Measurements from ENCODE around the gene STBD1. TPM values are rescaled to one million over a fixed set of nuclear protein-coding genes. Genes with fewer than 3 reads are reported as not detected.
A peak's percentile ranks its signal among the peaks of the same experiment; 100 is the strongest.

STBD1 gene
- total and polyA plus RNA-seq, 9 of the 15 experiments (the other 6 are each of a cell fraction or from before 2014, with no cell fraction given) = 0.08 to 0.64 (median 0.27) TPM; not detected in 2

DNA sequence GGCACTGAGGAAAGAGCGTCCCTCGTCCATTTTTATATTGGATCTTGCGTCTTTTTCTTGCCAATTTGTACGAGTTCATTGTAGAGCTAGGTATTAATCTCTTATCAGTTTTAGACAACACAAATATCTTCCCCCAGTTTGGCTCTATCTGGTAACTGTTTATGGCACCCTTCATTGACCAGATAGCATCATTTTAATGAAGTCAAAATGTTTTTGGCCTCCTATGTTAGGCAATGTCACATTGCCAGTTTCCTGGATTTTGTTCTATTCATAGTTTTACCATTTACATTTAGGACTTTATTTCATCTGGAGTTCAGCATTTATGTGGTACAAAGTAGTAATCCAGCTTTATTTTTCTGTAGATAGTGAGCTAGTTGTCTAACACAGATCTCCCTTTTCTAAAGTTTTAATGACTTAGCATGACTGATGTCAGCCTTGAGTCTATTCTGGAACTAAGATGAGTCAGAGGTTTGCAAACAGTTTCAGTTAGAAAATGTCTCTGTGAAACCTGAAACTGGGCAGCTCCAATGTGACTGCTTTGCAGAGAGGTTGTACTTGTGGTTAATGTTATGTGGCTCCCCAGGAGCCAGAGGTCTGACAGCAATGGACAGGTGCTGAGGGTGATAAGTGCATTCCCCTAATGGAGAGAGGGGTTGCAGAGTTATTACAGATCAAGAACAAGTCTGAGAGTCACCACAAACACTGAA, 5.3 kb upstream of the STBD1 start (continued):
- TF ChIP-seq, protein P1, sequence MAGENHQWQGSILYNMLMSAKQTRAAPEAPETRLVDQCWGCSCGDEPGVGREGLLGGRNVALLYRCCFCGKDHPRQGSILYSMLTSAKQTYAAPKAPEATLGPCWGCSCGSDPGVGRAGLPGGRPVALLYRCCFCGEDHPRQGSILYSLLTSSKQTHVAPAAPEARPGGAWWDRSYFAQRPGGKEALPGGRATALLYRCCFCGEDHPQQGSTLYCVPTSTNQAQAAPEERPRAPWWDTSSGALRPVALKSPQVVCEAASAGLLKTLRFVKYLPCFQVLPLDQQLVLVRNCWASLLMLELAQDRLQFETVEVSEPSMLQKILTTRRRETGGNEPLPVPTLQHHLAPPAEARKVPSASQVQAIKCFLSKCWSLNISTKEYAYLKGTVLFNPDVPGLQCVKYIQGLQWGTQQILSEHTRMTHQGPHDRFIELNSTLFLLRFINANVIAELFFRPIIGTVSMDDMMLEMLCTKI (IDR thresholded peaks at IDR 0.05; ENCODE audit: partially characterized antibody) = no peak
- no peak for TF ChIP-seq NFYB (IDR thresholded peaks at IDR 0.05; ENCODE audit: extremely low read depth, insufficient read length)
- TF ChIP-seq TEAD2 (tag; IDR thresholded peaks at IDR 0.05) = no peak
- TF ChIP-seq CXXC5 (CRISPR knock-in tag; IDR thresholded peaks at IDR 0.05) = no peak
- TF ChIP-seq ZNF764 (CRISPR knock-in tag; IDR thresholded peaks at IDR 0.05; ENCODE audit: low read depth) = no peak
- TF ChIP-seq, protein P2, sequence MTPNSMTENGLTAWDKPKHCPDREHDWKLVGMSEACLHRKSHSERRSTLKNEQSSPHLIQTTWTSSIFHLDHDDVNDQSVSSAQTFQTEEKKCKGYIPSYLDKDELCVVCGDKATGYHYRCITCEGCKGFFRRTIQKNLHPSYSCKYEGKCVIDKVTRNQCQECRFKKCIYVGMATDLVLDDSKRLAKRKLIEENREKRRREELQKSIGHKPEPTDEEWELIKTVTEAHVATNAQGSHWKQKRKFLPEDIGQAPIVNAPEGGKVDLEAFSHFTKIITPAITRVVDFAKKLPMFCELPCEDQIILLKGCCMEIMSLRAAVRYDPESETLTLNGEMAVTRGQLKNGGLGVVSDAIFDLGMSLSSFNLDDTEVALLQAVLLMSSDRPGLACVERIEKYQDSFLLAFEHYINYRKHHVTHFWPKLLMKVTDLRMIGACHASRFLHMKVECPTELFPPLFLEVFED (CRISPR knock-in tag; conservative IDR thresholded peaks at IDR 0.05) = 0 out of 2 replicates have a peak, but pooled peaks have one; percentile 15
- TF ChIP-seq RB1 (IDR thresholded peaks at IDR 0.05; ENCODE audit: low read depth) = no peak
- TF ChIP-seq HCFC1 (IDR thresholded peaks at IDR 0.05; ENCODE audit: low read depth, low read length) = no peak
- TF ChIP-seq, protein P3, sequence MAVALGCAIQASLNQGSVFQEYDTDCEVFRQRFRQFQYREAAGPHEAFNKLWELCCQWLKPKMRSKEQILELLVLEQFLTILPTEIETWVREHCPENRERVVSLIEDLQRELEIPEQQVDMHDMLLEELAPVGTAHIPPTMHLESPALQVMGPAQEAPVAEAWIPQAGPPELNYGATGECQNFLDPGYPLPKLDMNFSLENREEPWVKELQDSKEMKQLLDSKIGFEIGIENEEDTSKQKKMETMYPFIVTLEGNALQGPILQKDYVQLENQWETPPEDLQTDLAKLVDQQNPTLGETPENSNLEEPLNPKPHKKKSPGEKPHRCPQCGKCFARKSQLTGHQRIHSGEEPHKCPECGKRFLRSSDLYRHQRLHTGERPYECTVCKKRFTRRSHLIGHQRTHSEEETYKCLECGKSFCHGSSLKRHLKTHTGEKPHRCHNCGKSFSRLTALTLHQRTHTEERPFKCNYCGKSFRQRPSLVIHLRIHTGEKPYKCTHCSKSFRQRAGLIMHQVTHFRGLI (CRISPR knock-in tag; IDR thresholded peaks at IDR 0.05) = no peak
- no peak for TF ChIP-seq ZNF384 (IDR thresholded peaks at IDR 0.05; ENCODE audit: low read depth, low read length)
- peak; percentile 93 for TF ChIP-seq RNF2 (IDR thresholded peaks at IDR 0.05)
- TF ChIP-seq DPF2 (IDR thresholded peaks at IDR 0.05) = peak; percentile 97
- TF ChIP-seq, protein P4, sequence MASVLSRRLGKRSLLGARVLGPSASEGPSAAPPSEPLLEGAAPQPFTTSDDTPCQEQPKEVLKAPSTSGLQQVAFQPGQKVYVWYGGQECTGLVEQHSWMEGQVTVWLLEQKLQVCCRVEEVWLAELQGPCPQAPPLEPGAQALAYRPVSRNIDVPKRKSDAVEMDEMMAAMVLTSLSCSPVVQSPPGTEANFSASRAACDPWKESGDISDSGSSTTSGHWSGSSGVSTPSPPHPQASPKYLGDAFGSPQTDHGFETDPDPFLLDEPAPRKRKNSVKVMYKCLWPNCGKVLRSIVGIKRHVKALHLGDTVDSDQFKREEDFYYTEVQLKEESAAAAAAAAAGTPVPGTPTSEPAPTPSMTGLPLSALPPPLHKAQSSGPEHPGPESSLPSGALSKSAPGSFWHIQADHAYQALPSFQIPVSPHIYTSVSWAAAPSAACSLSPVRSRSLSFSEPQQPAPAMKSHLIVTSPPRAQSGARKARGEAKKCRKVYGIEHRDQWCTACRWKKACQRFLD (CRISPR knock-in tag; IDR thresholded peaks at IDR 0.05) = no peak
- TF ChIP-seq JUND (IDR thresholded peaks at IDR 0.05; ENCODE audit: borderline replicate concordance, low read depth, low read length) = peak; percentile 96
- TF ChIP-seq JUND (tag; IDR thresholded peaks at IDR 0.05; ENCODE audit: borderline replicate concordance, low read depth, low read length) = peak; percentile 96; the same call in 2 of the 3 replicates
- TF ChIP-seq POLR2H (tag; IDR thresholded peaks at IDR 0.05; ENCODE audit: low read depth) = 0 out of 2 replicates have a peak, but pooled peaks have one; percentile 34
- peak; percentile 96 for TF ChIP-seq SMARCA4 (IDR thresholded peaks at IDR 0.05)
- TF ChIP-seq, protein P5, sequence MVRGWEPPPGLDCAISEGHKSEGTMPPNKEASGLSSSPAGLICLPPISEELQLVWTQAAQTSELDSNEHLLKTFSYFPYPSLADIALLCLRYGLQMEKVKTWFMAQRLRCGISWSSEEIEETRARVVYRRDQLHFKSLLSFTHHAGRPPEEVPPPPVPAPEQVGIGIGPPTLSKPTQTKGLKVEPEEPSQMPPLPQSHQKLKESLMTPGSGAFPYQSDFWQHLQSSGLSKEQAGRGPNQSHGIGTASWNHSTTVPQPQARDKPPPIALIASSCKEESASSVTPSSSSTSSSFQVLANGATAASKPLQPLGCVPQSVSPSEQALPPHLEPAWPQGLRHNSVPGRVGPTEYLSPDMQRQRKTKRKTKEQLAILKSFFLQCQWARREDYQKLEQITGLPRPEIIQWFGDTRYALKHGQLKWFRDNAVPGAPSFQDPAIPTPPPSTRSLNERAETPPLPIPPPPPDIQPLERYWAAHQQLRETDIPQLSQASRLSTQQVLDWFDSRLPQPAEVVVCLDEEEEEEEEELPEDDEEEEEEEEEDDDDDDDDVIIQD (CRISPR knock-in tag; IDR thresholded peaks at IDR 0.05) = no peak
- peak; percentile 96 for TF ChIP-seq MEIS2 (IDR thresholded peaks at IDR 0.05; ENCODE audit: partially characterized antibody)
- TF ChIP-seq FOXJ3 (CRISPR knock-in tag; IDR thresholded peaks at IDR 0.05) = no peak
- TF ChIP-seq GATAD2A (IDR thresholded peaks at IDR 0.05) = no peak
- TF ChIP-seq HNRNPK (IDR thresholded peaks at IDR 0.05; ENCODE audit: low read depth, low read length, poor library complexity, severe bottlenecking) = no peak
- no peak for TF ChIP-seq ZNF134 (CRISPR knock-in tag; conservative IDR thresholded peaks at IDR 0.05)
